ENCODE measurements around the gene TMCO4.

GRCh38 chr1:19668888-19669287 is 130.8 kb downstream of the TMCO4 start:
- TF ChIP-seq, protein P1, sequence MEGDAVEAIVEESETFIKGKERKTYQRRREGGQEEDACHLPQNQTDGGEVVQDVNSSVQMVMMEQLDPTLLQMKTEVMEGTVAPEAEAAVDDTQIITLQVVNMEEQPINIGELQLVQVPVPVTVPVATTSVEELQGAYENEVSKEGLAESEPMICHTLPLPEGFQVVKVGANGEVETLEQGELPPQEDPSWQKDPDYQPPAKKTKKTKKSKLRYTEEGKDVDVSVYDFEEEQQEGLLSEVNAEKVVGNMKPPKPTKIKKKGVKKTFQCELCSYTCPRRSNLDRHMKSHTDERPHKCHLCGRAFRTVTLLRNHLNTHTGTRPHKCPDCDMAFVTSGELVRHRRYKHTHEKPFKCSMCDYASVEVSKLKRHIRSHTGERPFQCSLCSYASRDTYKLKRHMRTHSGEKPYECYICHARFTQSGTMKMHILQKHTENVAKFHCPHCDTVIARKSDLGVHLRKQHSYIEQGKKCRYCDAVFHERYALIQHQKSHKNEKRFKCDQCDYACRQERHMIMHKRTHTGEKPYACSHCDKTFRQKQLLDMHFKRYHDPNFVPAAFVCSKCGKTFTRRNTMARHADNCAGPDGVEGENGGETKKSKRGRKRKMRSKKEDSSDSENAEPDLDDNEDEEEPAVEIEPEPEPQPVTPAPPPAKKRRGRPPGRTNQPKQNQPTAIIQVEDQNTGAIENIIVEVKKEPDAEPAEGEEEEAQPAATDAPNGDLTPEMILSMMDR (conservative IDR thresholded peaks at IDR 0.05; ENCODE audit: low read length): no peak
- no peak for TF ChIP-seq EZH2phosphoT487 (IDR thresholded peaks at IDR 0.05; ENCODE audit: borderline replicate concordance, low read depth, low read length)
